ENCODE measurements around the gene EFR3B. TPM values are rescaled to one million over a fixed set of nuclear protein-coding genes. Genes with fewer than 3 reads are reported as not detected.

The EFR3B gene
- total RNA-seq, 1 experiment from 2014 or later: 7.0 TPM

DNA sequence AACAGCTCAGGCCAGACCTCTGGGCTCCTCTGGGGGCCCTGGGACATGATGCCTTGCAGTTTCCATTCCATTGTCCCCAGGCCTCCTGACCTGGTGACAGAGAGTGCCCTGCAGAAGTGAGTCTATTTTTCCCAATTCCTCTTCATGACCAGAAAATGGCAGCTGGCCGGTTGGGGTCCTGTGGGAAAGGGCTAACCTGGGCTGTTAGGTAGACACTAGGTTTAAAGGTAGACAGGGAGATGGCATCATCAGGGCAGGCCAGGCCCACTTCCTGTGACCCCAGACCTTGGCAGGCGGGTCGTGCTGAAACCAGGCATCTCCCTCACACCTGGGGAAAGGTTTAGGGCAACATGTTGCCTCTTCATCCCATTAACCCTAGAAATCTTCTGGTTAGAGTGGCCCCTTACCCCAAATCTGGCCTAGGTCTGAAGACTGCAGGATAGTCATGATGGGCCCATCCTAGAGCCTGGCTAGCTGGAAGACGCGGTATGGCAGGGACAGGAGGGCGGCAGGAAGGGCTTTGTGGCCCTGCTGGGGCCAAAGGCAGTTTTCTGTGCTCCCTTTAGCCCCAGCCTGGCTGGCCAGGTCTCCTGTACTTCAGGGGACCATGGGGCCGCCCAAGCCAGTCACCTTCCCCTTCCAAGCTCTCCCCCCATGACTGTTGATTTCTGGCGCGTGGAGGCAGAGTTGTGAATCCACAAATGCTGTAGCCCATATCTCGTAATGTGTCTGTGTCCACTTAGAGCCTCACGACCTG lies 116.4 kb downstream of the EFR3B start:
- H2BK20ac ChIP-seq (ENCODE audit: low read depth, low read length, poor library complexity, severe bottlenecking): no peak overlapping the region
- H4K91ac ChIP-seq (ENCODE audit: insufficient read length, low read depth, low read length): no peak overlapping the region
- no peaks in the 10 kb centered on the region for H4K20me1 ChIP-seq (ENCODE audit: control insufficient read depth, insufficient read depth, insufficient read length)
- H3K4me3 Mint-ChIP-seq: no peak overlapping the region
- no peaks in the 10 kb centered on the region for H3K9me3 Mint-ChIP-seq
- no peaks in the 10 kb centered on the region for H3K79me2 ChIP-seq (ENCODE audit: insufficient read depth, low read length)
- TF ChIP-seq, protein P1, sequence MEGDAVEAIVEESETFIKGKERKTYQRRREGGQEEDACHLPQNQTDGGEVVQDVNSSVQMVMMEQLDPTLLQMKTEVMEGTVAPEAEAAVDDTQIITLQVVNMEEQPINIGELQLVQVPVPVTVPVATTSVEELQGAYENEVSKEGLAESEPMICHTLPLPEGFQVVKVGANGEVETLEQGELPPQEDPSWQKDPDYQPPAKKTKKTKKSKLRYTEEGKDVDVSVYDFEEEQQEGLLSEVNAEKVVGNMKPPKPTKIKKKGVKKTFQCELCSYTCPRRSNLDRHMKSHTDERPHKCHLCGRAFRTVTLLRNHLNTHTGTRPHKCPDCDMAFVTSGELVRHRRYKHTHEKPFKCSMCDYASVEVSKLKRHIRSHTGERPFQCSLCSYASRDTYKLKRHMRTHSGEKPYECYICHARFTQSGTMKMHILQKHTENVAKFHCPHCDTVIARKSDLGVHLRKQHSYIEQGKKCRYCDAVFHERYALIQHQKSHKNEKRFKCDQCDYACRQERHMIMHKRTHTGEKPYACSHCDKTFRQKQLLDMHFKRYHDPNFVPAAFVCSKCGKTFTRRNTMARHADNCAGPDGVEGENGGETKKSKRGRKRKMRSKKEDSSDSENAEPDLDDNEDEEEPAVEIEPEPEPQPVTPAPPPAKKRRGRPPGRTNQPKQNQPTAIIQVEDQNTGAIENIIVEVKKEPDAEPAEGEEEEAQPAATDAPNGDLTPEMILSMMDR (conservative IDR thresholded peaks at IDR 0.05): no peak
- H3K27me3 ChIP-seq (ENCODE audit: insufficient read depth, low read length): no peaks in the 10 kb centered on the region
- no peak for DNase-seq
- H3K9me3 ChIP-seq (ENCODE audit: control insufficient read depth, low read depth, low read length): no peaks in the 10 kb centered on the region
- H3K4me1 Mint-ChIP-seq: peaks cover 10 to 20% of the 10 kb centered on the region in 2 experiments
- peaks cover 3 to 4% (median 4%) of the 10 kb centered on the region in 3 experiments; a peak in 2 of 7 replicates for H3K36me3 Mint-ChIP-seq (ENCODE audit: insufficient read depth in 1 of 3, low read depth in 3 of 3)
- H3K79me1 ChIP-seq (ENCODE audit: insufficient read depth, low read depth, low read length, poor library complexity, severe bottlenecking): no peaks in the 10 kb centered on the region
- H3K27ac Mint-ChIP-seq: no peak overlapping the region
- H4K8ac ChIP-seq (replicated peaks; ENCODE audit: insufficient read length, low read depth, low read length): no peak overlapping the region
- H3K4me2 ChIP-seq (ENCODE audit: insufficient read depth, insufficient read length, low read length): no peak overlapping the region
- H4K5ac ChIP-seq (ENCODE audit: insufficient read length, low read depth, low read length): no peak overlapping the region
- no peak overlapping the region for H3K23ac ChIP-seq (ENCODE audit: insufficient read length, low read depth, low read length)
- no peak overlapping the region; the same call in 1 of the 2 replicates for H3K14ac ChIP-seq (ENCODE audit: insufficient read depth, low read length)
- no peak overlapping the region for H2AK5ac ChIP-seq (ENCODE audit: insufficient read length, low read length)
- no peaks in the 10 kb centered on the region for H3K4me1 ChIP-seq (ENCODE audit: insufficient read depth, low read length)
- no peak overlapping the region for H3K9ac ChIP-seq (ENCODE audit: extremely low read depth, insufficient read length, low read length)
- H3K27ac ChIP-seq (ENCODE audit: insufficient read length, low read depth, low read length): no peak overlapping the region
- WGBS (ENCODE audit: extremely low coverage, insufficient read length, low lambda C conversion rate): no CpG with 5 or more reads among the region's 11 CpGs
- H2BK15ac ChIP-seq (ENCODE audit: low read depth, low read length): no peak overlapping the region
- no peak overlapping the region for H3K56ac ChIP-seq (ENCODE audit: insufficient read length, low read depth, low read length)
- H3T11ph ChIP-seq (ENCODE audit: low read length): no peak overlapping the region
- no peak overlapping the region for H2AFZ ChIP-seq (ENCODE audit: low read length)
- no peak overlapping the region for H2BK12ac ChIP-seq (ENCODE audit: insufficient read length, low read depth, low read length)
- no peaks in the 10 kb centered on the region for H3K23me2 ChIP-seq (ENCODE audit: insufficient read length, low read depth, low read length, poor library complexity, severe bottlenecking)
- H3K18ac ChIP-seq (ENCODE audit: insufficient read length, low read depth, low read length): no peak overlapping the region
- H3K27me3 Mint-ChIP-seq (ENCODE audit: low read depth): peaks cover 1% of the 10 kb centered on the region; the same call in 1 of the 2 replicates
- no peak overlapping the region for H3K4ac ChIP-seq (ENCODE audit: low read depth, low read length)
- H2BK5ac ChIP-seq (ENCODE audit: insufficient read length, low read length): no peak overlapping the region
- H2BK120ac ChIP-seq (ENCODE audit: low read depth, low read length, poor library complexity, severe bottlenecking): no peak overlapping the region
